ENCODE measurements around the gene CNTNAP2.

GRCh38 chr7:146876411-146876810 lies 759.8 kb downstream of the CNTNAP2 start:
- TF ChIP-seq POLR2A (IDR thresholded peaks at IDR 0.05) (no peak), CTCF (IDR thresholded peaks at IDR 0.05) (no peak), POLR2AphosphoS5 (IDR thresholded peaks at IDR 0.05; ENCODE audit: insufficient read depth in 1 of 2, low read depth in 1 of 2) (no peak)
